ENCODE measurements around the gene WSB1. TPM values are rescaled to one million over a fixed set of nuclear protein-coding genes. Genes with fewer than 3 reads are reported as not detected.

The WSB1 gene
- total RNA-seq, 1 donor from 2014 or later = 521 TPM

- Histone ChIP-seq H2AFZ (replicated peaks) (peak overlapping the region; percentile 98), H3K4me1 (peaks cover 5% of the 10 kb centered on the region), H3F3A (ENCODE audit: low read depth) (peaks cover 25% of the 10 kb centered on the region), H4K20me1 (ENCODE audit: low read depth) (no peaks in the 10 kb centered on the region), H3K9ac (no peak overlapping the region), H3K27me3 (no peaks in the 10 kb centered on the region), H3K79me2 (ENCODE audit: low read depth) (peaks cover 13% of the 10 kb centered on the region), H3K4me2 (peak overlapping the region; percentile 77), H3K27ac (no peak overlapping the region), H3K9me3 (ENCODE audit: low read depth) (no peaks in the 10 kb centered on the region), H3K36me3 (no peaks in the 10 kb centered on the region), H3K4me3 (no peak overlapping the region)
- TF ChIP-seq EZH2phosphoT487 (IDR thresholded peaks at IDR 0.05) = no peak
- TF ChIP-seq, protein P1, sequence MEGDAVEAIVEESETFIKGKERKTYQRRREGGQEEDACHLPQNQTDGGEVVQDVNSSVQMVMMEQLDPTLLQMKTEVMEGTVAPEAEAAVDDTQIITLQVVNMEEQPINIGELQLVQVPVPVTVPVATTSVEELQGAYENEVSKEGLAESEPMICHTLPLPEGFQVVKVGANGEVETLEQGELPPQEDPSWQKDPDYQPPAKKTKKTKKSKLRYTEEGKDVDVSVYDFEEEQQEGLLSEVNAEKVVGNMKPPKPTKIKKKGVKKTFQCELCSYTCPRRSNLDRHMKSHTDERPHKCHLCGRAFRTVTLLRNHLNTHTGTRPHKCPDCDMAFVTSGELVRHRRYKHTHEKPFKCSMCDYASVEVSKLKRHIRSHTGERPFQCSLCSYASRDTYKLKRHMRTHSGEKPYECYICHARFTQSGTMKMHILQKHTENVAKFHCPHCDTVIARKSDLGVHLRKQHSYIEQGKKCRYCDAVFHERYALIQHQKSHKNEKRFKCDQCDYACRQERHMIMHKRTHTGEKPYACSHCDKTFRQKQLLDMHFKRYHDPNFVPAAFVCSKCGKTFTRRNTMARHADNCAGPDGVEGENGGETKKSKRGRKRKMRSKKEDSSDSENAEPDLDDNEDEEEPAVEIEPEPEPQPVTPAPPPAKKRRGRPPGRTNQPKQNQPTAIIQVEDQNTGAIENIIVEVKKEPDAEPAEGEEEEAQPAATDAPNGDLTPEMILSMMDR (IDR thresholded peaks at IDR 0.05) = no peak
- TF ChIP-seq EZH2 (IDR thresholded peaks at IDR 0.05) = no peak
- Mint-ChIP-seq H3K4me1 (peaks cover 11% of the 10 kb centered on the region), H3K27ac (no peak overlapping the region), H3K36me3 (peaks cover 8% of the 10 kb centered on the region), H3K9me3 (no peaks in the 10 kb centered on the region), H3K27me3 (ENCODE audit: insufficient read depth, low read depth) (peaks cover 8% of the 10 kb centered on the region), H3K4me3 (peak overlapping the region; percentile 81)
- no peak for DNase-seq (ENCODE audit: low spot score)
Measured at GRCh38 chr17:27354491-27355081, 60.7 kb downstream of the WSB1 start.

DNA sequence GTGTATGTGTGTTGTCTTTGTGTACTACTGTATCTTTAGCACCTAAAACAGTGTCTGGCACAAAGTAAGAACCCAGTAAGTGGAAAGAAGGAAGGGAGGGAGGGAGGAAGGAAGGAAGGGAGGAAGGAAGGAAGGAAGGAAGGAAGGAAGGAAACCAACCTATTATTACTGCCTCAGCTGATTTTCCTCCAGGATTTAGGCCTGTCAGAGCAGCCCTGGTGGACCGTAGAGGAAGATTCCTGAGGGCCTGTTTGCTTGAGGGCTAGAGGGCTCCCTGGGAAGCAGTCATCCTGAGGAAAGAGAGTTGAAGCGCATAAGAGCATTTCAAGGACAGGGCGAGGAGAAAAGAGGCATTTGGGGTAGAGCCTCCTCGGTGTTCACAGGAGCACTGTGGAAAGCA is 61.5 kb downstream of the WSB1 start:
- H3K27ac Mint-ChIP-seq = no peak overlapping the region
- no peak overlapping the region for H2AFZ ChIP-seq (replicated peaks)
- DNase-seq (ENCODE audit: low spot score) = peak; percentile 24

GRCh38 chr17:27356091-27356705 is 62.3 kb downstream of the WSB1 start:
- Histone ChIP-seq H3K4me2 (no peak overlapping the region), H2AFZ (replicated peaks) (no peak overlapping the region), H3K27ac (no peak overlapping the region), H3K79me2 (ENCODE audit: low read depth) (peaks cover 13% of the 10 kb centered on the region), H3K4me1 (peaks cover 5% of the 10 kb centered on the region), H3K4me3 (no peak overlapping the region), H3K9ac (no peak overlapping the region), H3K27me3 (no peaks in the 10 kb centered on the region), H4K20me1 (ENCODE audit: low read depth) (no peaks in the 10 kb centered on the region), H3F3A (ENCODE audit: low read depth) (peaks cover 14% of the 10 kb centered on the region), H3K36me3 (no peaks in the 10 kb centered on the region), H3K9me3 (ENCODE audit: low read depth) (no peaks in the 10 kb centered on the region)
- peaks cover 4% of the 10 kb centered on the region for H3K27me3 Mint-ChIP-seq (ENCODE audit: insufficient read depth, low read depth)
- no peaks in the 10 kb centered on the region for H3K9me3 Mint-ChIP-seq
- no peak for TF ChIP-seq EZH2 (IDR thresholded peaks at IDR 0.05)
- TF ChIP-seq, protein P1 (IDR thresholded peaks at IDR 0.05) = no peak
- no peak for TF ChIP-seq EZH2phosphoT487 (IDR thresholded peaks at IDR 0.05)
- H3K4me1 Mint-ChIP-seq = peaks cover 11% of the 10 kb centered on the region
- no peak for DNase-seq (ENCODE audit: low spot score)
- H3K4me3 Mint-ChIP-seq = no peak overlapping the region
- peaks cover 8% of the 10 kb centered on the region for H3K36me3 Mint-ChIP-seq
- no peak overlapping the region for H3K27ac Mint-ChIP-seq

More for the DNA sequence above, 61.5 kb downstream of the WSB1 start:
- peaks cover 4% of the 10 kb centered on the region for H3K27me3 Mint-ChIP-seq (ENCODE audit: insufficient read depth, low read depth)
- TF ChIP-seq EZH2phosphoT487 (IDR thresholded peaks at IDR 0.05) (no peak), EZH2 (IDR thresholded peaks at IDR 0.05) (no peak)
- TF ChIP-seq, protein P1 (IDR thresholded peaks at IDR 0.05) = no peak
- Histone ChIP-seq H4K20me1 (ENCODE audit: low read depth) (no peaks in the 10 kb centered on the region), H3K9me3 (ENCODE audit: low read depth) (no peaks in the 10 kb centered on the region), H3K4me2 (no peak overlapping the region), H3K9ac (no peak overlapping the region), H3K27me3 (no peaks in the 10 kb centered on the region), H3K36me3 (no peaks in the 10 kb centered on the region), H3K4me3 (no peak overlapping the region), H3K4me1 (peaks cover 5% of the 10 kb centered on the region), H3K27ac (no peak overlapping the region), H3F3A (ENCODE audit: low read depth) (peaks cover 18% of the 10 kb centered on the region), H3K79me2 (ENCODE audit: low read depth) (peaks cover 13% of the 10 kb centered on the region)
- peaks cover 11% of the 10 kb centered on the region for H3K4me1 Mint-ChIP-seq
- H3K9me3 Mint-ChIP-seq = no peaks in the 10 kb centered on the region
- H3K36me3 Mint-ChIP-seq = peaks cover 8% of the 10 kb centered on the region
- no peak overlapping the region for H3K4me3 Mint-ChIP-seq

Data from neural progenitor cell (in vitro differentiated cells).